HEK293 (cell line): Measurements from ENCODE around the gene CA9.

Experiments
- CTCF ChIA-PET: fragments of 350-600 bp; formaldehyde crosslinking; extraction: SDS; loops from one replicate; lab custom pipeline; 2021; ENCODE audit warnings: antibody characterized with exemption; lab: Yijun Ruan, JAX
- POLR2A ChIA-PET: fragments of 300-600 bp; formaldehyde crosslinking; extraction: SDS; loops from one replicate; lab custom pipeline; 2020; ENCODE audit warnings: antibody characterized with exemption, inconsistent platforms; lab: Yijun Ruan, JAX
- H3K27ac ChIP-seq: fragments of 200-500 bp; sonication (Bioruptor generic); 2 replicates; pipeline ENCODE4 v1.5.1; 2014; ENCODE audit warnings: low read depth, low read length, control low read depth, inconsistent platforms; ENCODE audit errors: extremely low read depth
- H3K36me3 ChIP-seq, 2 experiments: fragments of 200-500 bp in 1 of 2; sonication (Bioruptor generic) in 1 of 2; 1 replicate in 1 of 2; 2 replicates in 1 of 2; pipeline ENCODE4 v1.5.1; 2014 to 2017; ENCODE audit warnings: inconsistent platforms in 2 of 2, low read length in 2 of 2; ENCODE audit not compliant: control insufficient read depth in 2 of 2, insufficient read depth in 1 of 2
- H3K4me1 ChIP-seq: fragments of 200-500 bp; sonication (Bioruptor generic); 2 replicates; pipeline ENCODE4 v1.5.1; 2014; ENCODE audit warnings: mild to moderate bottlenecking, low read length, inconsistent platforms; ENCODE audit not compliant: control insufficient read depth, insufficient read depth
- H3K4me3 ChIP-seq: 2 replicates; pipeline ENCODE4 v1.5.1; 2011; ENCODE audit warnings: low read depth, mild to moderate bottlenecking, control low read depth, low read length, moderate library complexity
- H3K9me3 ChIP-seq: fragments of 200-500 bp; sonication (Bioruptor generic); 2 replicates; pipeline ENCODE4 v1.5.1; 2014; ENCODE audit warnings: low read depth, low read length, inconsistent platforms; ENCODE audit not compliant: control insufficient read depth, insufficient read depth
- EGR2 ChIP-seq: fragments of 450-650 bp; formaldehyde crosslinking; IDR thresholded peaks from 2 replicates; pipeline ENCODE4 v1.5.1; 2016; ENCODE audit warnings: low read depth, missing biosample characterization, missing genetic modification characterization
- FEZF1 ChIP-seq: fragments of 450-650 bp; formaldehyde crosslinking; IDR thresholded peaks from 2 replicates; pipeline ENCODE4 v1.5.1; 2016; ENCODE audit warnings: missing biosample characterization, missing genetic modification characterization
- GLI2 ChIP-seq: fragments of 450-650 bp; formaldehyde crosslinking; IDR thresholded peaks from 2 replicates; pipeline ENCODE4; 2017; ENCODE audit warnings: missing biosample characterization, missing genetic modification characterization, low read depth, borderline replicate concordance
- GLIS1 ChIP-seq: fragments of 450-650 bp; formaldehyde crosslinking; IDR thresholded peaks from 2 replicates; pipeline ENCODE4 v1.5.1; 2016; ENCODE audit warnings: missing biosample characterization, missing genetic modification characterization
- KLF16 ChIP-seq: fragments of 450-650 bp; formaldehyde crosslinking; IDR thresholded peaks from 2 replicates; pipeline ENCODE4 v1.5.1; 2017; ENCODE audit warnings: missing biosample characterization, missing genetic modification characterization
- PATZ1 ChIP-seq: fragments of 450-650 bp; formaldehyde crosslinking; IDR thresholded peaks from 2 replicates; pipeline ENCODE4 v1.5.1; 2016; ENCODE audit warnings: missing biosample characterization, missing genetic modification characterization
- ZBTB10 ChIP-seq: fragments of 450-650 bp; formaldehyde crosslinking; IDR thresholded peaks from 2 replicates; pipeline ENCODE4 v1.5.1; 2016; ENCODE audit warnings: missing biosample characterization, missing genetic modification characterization
- ZBTB20 ChIP-seq: fragments of 450-650 bp; formaldehyde crosslinking; IDR thresholded peaks from 2 replicates; pipeline ENCODE4 v1.5.1; 2016; ENCODE audit warnings: missing biosample characterization, missing genetic modification characterization
- ZBTB8A ChIP-seq: fragments of 450-650 bp; formaldehyde crosslinking; IDR thresholded peaks from 2 replicates; pipeline ENCODE4 v1.5.1; 2016; ENCODE audit warnings: missing biosample characterization, missing genetic modification characterization
- ZFHX2 ChIP-seq: fragments of 450-650 bp; formaldehyde crosslinking; conservative IDR thresholded peaks from 2 replicates; pipeline ENCODE4 v1.5.1; 2016; ENCODE audit warnings: missing biosample characterization, missing genetic modification characterization
- ZFP41 ChIP-seq: fragments of 450-650 bp; formaldehyde crosslinking; IDR thresholded peaks from 2 replicates; pipeline ENCODE4 v1.5.1; 2016; ENCODE audit warnings: missing biosample characterization, missing genetic modification characterization, borderline replicate concordance
- ZNF169 ChIP-seq: fragments of 450-650 bp; formaldehyde crosslinking; IDR thresholded peaks from 2 replicates; pipeline ENCODE4 v1.5.1; 2016; ENCODE audit warnings: missing biosample characterization, missing genetic modification characterization
- ZNF175 ChIP-seq: fragments of 450-650 bp; formaldehyde crosslinking; IDR thresholded peaks from 2 replicates; pipeline ENCODE4 v1.5.1; 2016; ENCODE audit warnings: missing biosample characterization, missing genetic modification characterization
- ZNF311 ChIP-seq: fragments of 450-650 bp; formaldehyde crosslinking; IDR thresholded peaks from 2 replicates; pipeline ENCODE4 v1.5.1; 2017; ENCODE audit warnings: missing biosample characterization, missing genetic modification characterization, borderline replicate concordance
- ZNF354C ChIP-seq: fragments of 450-650 bp; formaldehyde crosslinking; IDR thresholded peaks from 2 replicates; pipeline ENCODE4 v1.5.1; 2016; ENCODE audit warnings: missing biosample characterization, missing genetic modification characterization, low read depth, borderline replicate concordance
- ZNF404 ChIP-seq: fragments of 450-650 bp; formaldehyde crosslinking; IDR thresholded peaks from 2 replicates; pipeline ENCODE4 v1.5.1; 2017; ENCODE audit warnings: missing biosample characterization, missing genetic modification characterization
- ZNF416 ChIP-seq: fragments of 450-650 bp; formaldehyde crosslinking; IDR thresholded peaks from 2 replicates; pipeline ENCODE4 v1.5.1; 2016; ENCODE audit warnings: missing biosample characterization, missing genetic modification characterization
- ZNF423 ChIP-seq: fragments of 450-650 bp; formaldehyde crosslinking; IDR thresholded peaks from 2 replicates; pipeline ENCODE4 v1.5.1; 2016; ENCODE audit warnings: missing biosample characterization, missing genetic modification characterization
- ZNF449 ChIP-seq: fragments of 450-650 bp; formaldehyde crosslinking; IDR thresholded peaks from 2 replicates; pipeline ENCODE4 v1.5.1; 2017; ENCODE audit warnings: missing biosample characterization, mild to moderate bottlenecking, missing genetic modification characterization, moderate library complexity
- ZNF473 ChIP-seq: fragments of 450-650 bp; formaldehyde crosslinking; IDR thresholded peaks from 2 replicates; pipeline ENCODE4 v1.5.1; 2017; ENCODE audit warnings: missing biosample characterization, missing genetic modification characterization
- ZNF544 ChIP-seq: fragments of 450-650 bp; formaldehyde crosslinking; IDR thresholded peaks from 2 replicates; pipeline ENCODE4 v1.5.0; 2017; ENCODE audit warnings: missing biosample characterization, missing genetic modification characterization
- ZNF549 ChIP-seq: fragments of 450-650 bp; IDR thresholded peaks from 2 replicates; pipeline ENCODE4 v1.5.1; 2018; ENCODE audit warnings: missing biosample characterization, missing genetic modification characterization, mild to moderate bottlenecking, inconsistent platforms, moderate library complexity
- ZNF639 ChIP-seq: fragments of 450-650 bp; formaldehyde crosslinking; IDR thresholded peaks from 2 replicates; pipeline ENCODE4 v1.5.1; 2016; ENCODE audit warnings: missing biosample characterization, missing genetic modification characterization
- ZNF747 ChIP-seq: fragments of 450-650 bp; formaldehyde crosslinking; IDR thresholded peaks from 2 replicates; pipeline ENCODE4 v1.5.1; 2016; ENCODE audit warnings: missing biosample characterization, missing genetic modification characterization
- ZNF76 ChIP-seq: fragments of 450-650 bp; formaldehyde crosslinking; IDR thresholded peaks from 2 replicates; pipeline ENCODE4; 2016; ENCODE audit warnings: low read depth, missing biosample characterization, missing genetic modification characterization, borderline replicate concordance
- ZNF785 ChIP-seq: fragments of 450-650 bp; formaldehyde crosslinking; IDR thresholded peaks from 2 replicates; pipeline ENCODE4 v1.5.1; 2016; ENCODE audit warnings: missing biosample characterization, missing genetic modification characterization

The CA9 gene

GRCh38 chr9:35646533-35647265 is 27.0 kb upstream of the CA9 start (continued):
- TF ChIP-seq PATZ1 (tag by site-specific recombination) (peak; percentile 70), ZNF175 (tag by site-specific recombination) (no peak), KLF16 (tag by site-specific recombination) (0 out of 2 replicates have a peak, but pooled peaks have one; percentile 42), ZBTB20 (tag by site-specific recombination) (peak; percentile 81), ZNF76 (tag by site-specific recombination) (peak; percentile 87; the same call in 1 of the 2 replicates), GLI2 (no peak), FEZF1 (no peak), ZNF423 (peak; percentile 73; the same call in 1 of the 2 replicates), ZNF404 (tag by site-specific recombination) (no peak), ZBTB10 (tag by site-specific recombination) (0 out of 2 replicates have a peak, but pooled peaks have one; percentile 63), EGR2 (tag by site-specific recombination) (peak; percentile 83), ZNF416 (tag by site-specific recombination) (no peak)

GRCh38 chr9:35649431-35650340 is 24.0 kb upstream of the CA9 start:
- POLR2A ChIA-PET: interaction anchor here (1.2 to 4.5 kb wide), 2 partner anchors 8 to 9 kb away, joined by 3 to 41 read pairs; partner anchors contain the start of genes CCDC107 and RMRP
- H3K4me1 ChIP-seq: no peaks in the 10 kb centered on the region

More at GRCh38 chr9:35649431-35650340, 24.0 kb upstream of the CA9 start:
- H3K9me3 ChIP-seq: no peaks in the 10 kb centered on the region
- H3K27ac ChIP-seq: no peak overlapping the region
- no peak for TF ChIP-seq ZNF544
- TF ChIP-seq ZNF639 (tag by site-specific recombination): no peak
- TF ChIP-seq ZNF169 (tag by site-specific recombination): no peak
- TF ChIP-seq ZNF311 (tag by site-specific recombination): no peak
- no peak for TF ChIP-seq GLIS1 (tag by site-specific recombination)
- TF ChIP-seq ZNF747 (tag by site-specific recombination): no peak
- TF ChIP-seq ZFHX2 (tag by site-specific recombination): no peak
- no peak for TF ChIP-seq ZFP41 (tag by site-specific recombination)
- TF ChIP-seq ZNF785 (tag by site-specific recombination): no peak
- TF ChIP-seq ZNF473 (tag by site-specific recombination): no peak
- TF ChIP-seq ZBTB8A: no peak
- TF ChIP-seq ZNF549 (tag by site-specific recombination): no peak
- no peak for TF ChIP-seq ZNF449
- no peak for TF ChIP-seq ZNF354C
- no peaks in the 10 kb centered on the region for H3K36me3 ChIP-seq
- CTCF ChIA-PET: interaction anchor here (2.2 kb wide), 1 partner anchor 83 kb away, joined by 11 read pairs; the partner anchor contains the start of genes CREB3 and TLN1
- H3K4me3 ChIP-seq: no peak overlapping the region
